HCT116 (cell line): ENCODE measurements around the gene AUTS2. TPM values are rescaled to one million over a fixed set of nuclear protein-coding genes. Genes with fewer than 3 reads are reported as not detected.

Source experiments
- ATAC-seq: fragments of 200-7000 bp; cut with Tn5 transposase; 2 replicates; pipeline ENCODE4 v1.9.1; 2020; ENCODE audit warnings: mild to moderate bottlenecking, moderate library complexity
- BruUV-seq: library from RNA; stranded (reverse); fragments of 400-500 nt; replicated peaks from 2 replicates; lab custom pipeline; 2021; lab: Mats Ljungman, UMichigan
- CTCF ChIA-PET: fragments of 300-600 bp; sonication (Branson Sonifier 250); formaldehyde crosslinking; loops from one replicate; lab custom pipeline; 2021; ENCODE audit warnings: antibody characterized with exemption; lab: Charles Lee
- POLR2A ChIA-PET: fragments of 300-600, 350-600 bp; sonication (Branson Sonifier 250); formaldehyde crosslinking; loops from one replicate; lab custom pipeline; 2021; ENCODE audit warnings: antibody characterized with exemption; lab: Charles Lee
- RAD21 ChIA-PET, 2 experiments: fragments of 300-600 bp; sonication (Branson Sonifier 250); formaldehyde crosslinking; loops; one replicate each; lab custom pipeline; 2023; ENCODE audit warnings: low total read pairs in 2 of 2; ENCODE audit not compliant: uncharacterized antibody in 2 of 2, unreplicated experiment in 2 of 2, low non-redundant PET in 1 of 2; lab: Charles Lee
- DNase-seq: peaks from one replicate; pipeline ENCODE4 v3.0.0-alpha.2; 2010; ENCODE audit warnings: low read depth, low spot score
- H2AFZ ChIP-seq: fragments of 200-600 bp; shearing (Covaris generic), sonication (generic); 2 replicates; pipeline ENCODE4 v1.6.1; 2017; ENCODE audit warnings: low read depth, mixed run types, mixed read lengths, antibody characterized with exemption, low read length; ENCODE audit not compliant: poor library complexity, severe bottlenecking
- H3K27ac ChIP-seq: 2 replicates; pipeline ENCODE4 v1.5.1; 2012; ENCODE audit warnings: low read depth, low read length
- H3K27me3 ChIP-seq: fragments of 200-600 bp; sonication (generic); 2 replicates; pipeline ENCODE4 v1.6.1; 2016; ENCODE audit warnings: mixed run types, low read length, mixed read lengths; ENCODE audit not compliant: insufficient read depth
- H3K36me3 ChIP-seq, 2 experiments: fragments of 200-500 bp in 1 of 2; fragments of 200-600 bp in 1 of 2; sonication (Bioruptor generic) in 1 of 2; sonication (generic) in 1 of 2; 2 replicates each; pipeline versions ENCODE4 v1.5.1 to v1.6.1; 2014 to 2016; ENCODE audit warnings: low read length in 2 of 2, inconsistent platforms in 1 of 2, mixed read lengths in 1 of 2, mixed run types in 1 of 2; ENCODE audit not compliant: insufficient read depth in 2 of 2, control insufficient read depth in 1 of 2
- H3K4me1 ChIP-seq, 2 experiments: fragments of 200-600 bp in 1 of 2; sonication (generic) in 1 of 2; 2 replicates each; pipeline versions ENCODE4 v1.5.1 to v1.6.1; 2012 to 2017; ENCODE audit warnings: low read length in 2 of 2, inconsistent platforms in 1 of 2, mild to moderate bottlenecking in 1 of 2, mixed read lengths in 1 of 2, mixed run types in 1 of 2, moderate library complexity in 1 of 2; ENCODE audit not compliant: insufficient read depth in 2 of 2, control insufficient read depth in 1 of 2
- H3K4me2 ChIP-seq: fragments of 200-600 bp; sonication (generic); 2 replicates; pipeline ENCODE4 v1.6.1; 2017; ENCODE audit warnings: mixed run types, low read length, mixed read lengths
- H3K4me3 ChIP-seq, 2 experiments: fragments of 200-600 bp in 1 of 2; sonication (generic) in 1 of 2; replicated peaks in 1 of 2; 2 replicates each; pipeline ENCODE4 v1.5.1; 2011 to 2016; ENCODE audit warnings: low read length in 2 of 2, control low read depth in 1 of 2, low read depth in 1 of 2, mild to moderate bottlenecking in 1 of 2, mixed read lengths in 1 of 2, mixed run types in 1 of 2
- H3K79me2 ChIP-seq: fragments of 200-600 bp; sonication (generic); 2 replicates; pipeline ENCODE4 v1.6.1; 2017; ENCODE audit warnings: mild to moderate bottlenecking, mixed run types, low read length, moderate library complexity, mixed read lengths; ENCODE audit not compliant: insufficient read depth
- H3K9ac ChIP-seq: fragments of 200-600 bp; sonication (generic); 2 replicates; pipeline ENCODE4 v1.6.1; 2016; ENCODE audit warnings: low read length, mixed read lengths
- H3K9me2 ChIP-seq: fragments of 200-600 bp; sonication (generic), shearing (Covaris generic); 2 replicates; pipeline ENCODE4 v1.6.1; 2017; ENCODE audit warnings: mixed run types, mild to moderate bottlenecking, moderate library complexity; ENCODE audit not compliant: insufficient read depth
- H3K9me3 ChIP-seq, 2 experiments: fragments of 200-500 bp in 1 of 2; fragments of 200-600 bp in 1 of 2; sonication (Bioruptor generic) in 1 of 2; sonication (generic) in 1 of 2; 2 replicates each; pipeline ENCODE4 v1.6.1; 2014 to 2017; ENCODE audit warnings: low read length in 2 of 2, mixed read lengths in 2 of 2, inconsistent platforms in 1 of 2, low read depth in 1 of 2, mild to moderate bottlenecking in 1 of 2, mixed run types in 1 of 2, moderate library complexity in 1 of 2; ENCODE audit not compliant: control insufficient read depth in 1 of 2, insufficient read depth in 1 of 2
- H4K20me1 ChIP-seq: fragments of 200-600 bp; sonication (generic), shearing (Covaris generic); 2 replicates; pipeline ENCODE4 v1.6.1; 2017; ENCODE audit warnings: mixed run types, mild to moderate bottlenecking, moderate library complexity; ENCODE audit not compliant: insufficient read depth
- CBX3 ChIP-seq: IDR thresholded peaks from 2 replicates; pipeline ENCODE4 v1.6.1; 2012; ENCODE audit warnings: low read depth
- CEBPB ChIP-seq: IDR thresholded peaks from 2 replicates; pipeline ENCODE4 v1.6.1; 2012; ENCODE audit warnings: low read depth
- EGR1 ChIP-seq: IDR thresholded peaks from 2 replicates; pipeline ENCODE4 v1.6.1; 2012; ENCODE audit warnings: low read depth
- EZH2 ChIP-seq: fragments of 200-600 bp; sonication (generic); IDR thresholded peaks from 2 replicates; pipeline ENCODE4 v1.6.1; 2017; ENCODE audit warnings: antibody characterized with exemption, mixed run types
- EZH2phosphoT487 ChIP-seq: fragments of 200-600 bp; IDR thresholded peaks from 2 replicates; pipeline ENCODE4 v1.6.1; 2018; ENCODE audit warnings: antibody characterized with exemption, borderline replicate concordance
- POLR2AphosphoS5 ChIP-seq: IDR thresholded peaks from 2 replicates; pipeline ENCODE4 v1.6.1; 2011; ENCODE audit warnings: mild to moderate bottlenecking, low read depth, low read length, moderate library complexity
- SIN3A ChIP-seq: IDR thresholded peaks from 2 replicates; pipeline ENCODE4 v1.6.1; 2012; ENCODE audit warnings: low read depth
- SRF ChIP-seq: IDR thresholded peaks from 2 replicates; pipeline ENCODE4 v1.6.1; 2012; ENCODE audit warnings: low read depth
- TCF7L2 ChIP-seq: IDR thresholded peaks from 2 replicates; pipeline ENCODE4 v1.7.0; 2011; ENCODE audit warnings: borderline replicate concordance, inconsistent platforms; ENCODE audit not compliant: insufficient read depth, insufficient read length; ENCODE audit errors: extremely low read depth
- YY1 ChIP-seq: IDR thresholded peaks from 2 replicates; pipeline ENCODE4 v1.6.1; 2011; ENCODE audit warnings: low read length, low read depth, moderate library complexity, mild to moderate bottlenecking; ENCODE audit not compliant: insufficient replicate concordance; ENCODE audit errors: extremely low read depth
- ZNF274 ChIP-seq: fragments of 200-500 bp; sonication (Bioruptor generic); IDR thresholded peaks from 2 replicates; pipeline ENCODE4 v1.6.1; 2014; ENCODE audit warnings: mild to moderate bottlenecking, low read depth, low read length, inconsistent platforms
- intact Hi-C: fragments of 100-400 bp; cut with micrococcal nuclease; formaldehyde crosslinking; loops from 2 replicates; pipeline ENCODE4 v1.10.0; 2022
- total RNA-seq: library from RNA; stranded (reverse); gene quantifications from one replicate; pipeline ENCODE4 v1.2.1, GENCODE V29; 2021; ENCODE audit not compliant: unreplicated experiment
- TF ChIP-seq, protein P1 (sequence below): IDR thresholded peaks from 2 replicates; pipeline ENCODE4 v1.6.1; 2012
- TF ChIP-seq, protein P2 (sequence below), 3 experiments: fragments of 200-600 bp in 1 of 3; sonication (generic) in 1 of 3; IDR thresholded peaks in 2 of 3; conservative IDR thresholded peaks in 1 of 3; 2 replicates each; pipeline ENCODE4 v1.5.1; 2012 to 2017; ENCODE audit warnings: low read depth in 2 of 3, low read length in 2 of 3, antibody characterized with exemption in 1 of 3, borderline replicate concordance in 1 of 3, control low read depth in 1 of 3, mild to moderate bottlenecking in 1 of 3, mixed read lengths in 1 of 3, mixed run types in 1 of 3, moderate library complexity in 1 of 3; ENCODE audit not compliant: insufficient read depth in 1 of 3
- TF ChIP-seq, protein P3 (sequence below): IDR thresholded peaks from 2 replicates; pipeline ENCODE4 v1.6.1; 2012; ENCODE audit warnings: low read depth

Gene AUTS2
- total RNA-seq, 1 experiment from 2014 or later: 0.93 TPM

DNA sequence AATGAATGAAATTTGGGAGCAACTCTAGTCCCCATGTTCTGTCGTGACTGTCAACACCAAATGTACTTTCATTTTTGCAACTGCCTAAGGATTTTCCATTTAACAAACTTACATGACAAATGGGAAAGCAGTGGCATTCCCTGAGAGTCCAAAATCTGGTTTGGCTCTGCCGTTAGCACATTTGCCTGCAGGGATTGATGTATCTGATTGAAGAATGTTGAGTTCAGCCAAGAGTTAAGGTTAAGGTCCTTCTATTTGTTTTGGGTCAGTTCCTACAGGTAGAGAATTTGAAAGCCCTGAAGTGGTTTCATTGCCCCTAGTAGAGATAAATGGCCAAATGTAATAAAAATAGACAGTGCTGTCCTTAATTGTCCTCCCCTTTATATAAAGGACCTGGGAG is 1127.2 kb downstream of the AUTS2 start (continued):
- TF ChIP-seq, protein P1, sequence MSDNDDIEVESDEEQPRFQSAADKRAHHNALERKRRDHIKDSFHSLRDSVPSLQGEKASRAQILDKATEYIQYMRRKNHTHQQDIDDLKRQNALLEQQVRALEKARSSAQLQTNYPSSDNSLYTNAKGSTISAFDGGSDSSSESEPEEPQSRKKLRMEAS: no peak
- TF ChIP-seq SIN3A (no peak), CBX3 (no peak), EGR1 (no peak), POLR2AphosphoS5 (no peak)
- TF ChIP-seq, protein P2, sequence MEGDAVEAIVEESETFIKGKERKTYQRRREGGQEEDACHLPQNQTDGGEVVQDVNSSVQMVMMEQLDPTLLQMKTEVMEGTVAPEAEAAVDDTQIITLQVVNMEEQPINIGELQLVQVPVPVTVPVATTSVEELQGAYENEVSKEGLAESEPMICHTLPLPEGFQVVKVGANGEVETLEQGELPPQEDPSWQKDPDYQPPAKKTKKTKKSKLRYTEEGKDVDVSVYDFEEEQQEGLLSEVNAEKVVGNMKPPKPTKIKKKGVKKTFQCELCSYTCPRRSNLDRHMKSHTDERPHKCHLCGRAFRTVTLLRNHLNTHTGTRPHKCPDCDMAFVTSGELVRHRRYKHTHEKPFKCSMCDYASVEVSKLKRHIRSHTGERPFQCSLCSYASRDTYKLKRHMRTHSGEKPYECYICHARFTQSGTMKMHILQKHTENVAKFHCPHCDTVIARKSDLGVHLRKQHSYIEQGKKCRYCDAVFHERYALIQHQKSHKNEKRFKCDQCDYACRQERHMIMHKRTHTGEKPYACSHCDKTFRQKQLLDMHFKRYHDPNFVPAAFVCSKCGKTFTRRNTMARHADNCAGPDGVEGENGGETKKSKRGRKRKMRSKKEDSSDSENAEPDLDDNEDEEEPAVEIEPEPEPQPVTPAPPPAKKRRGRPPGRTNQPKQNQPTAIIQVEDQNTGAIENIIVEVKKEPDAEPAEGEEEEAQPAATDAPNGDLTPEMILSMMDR (IDR thresholded peaks at IDR 0.05 in 2 of 3, conservative IDR thresholded peaks at IDR 0.05 in 1 of 3; ENCODE audit: borderline replicate concordance in 1 of 3, insufficient read depth in 1 of 3, low read depth in 2 of 3, low read length in 2 of 3): no peak
- TF ChIP-seq, all 23 proteins: peak for 0

DNA sequence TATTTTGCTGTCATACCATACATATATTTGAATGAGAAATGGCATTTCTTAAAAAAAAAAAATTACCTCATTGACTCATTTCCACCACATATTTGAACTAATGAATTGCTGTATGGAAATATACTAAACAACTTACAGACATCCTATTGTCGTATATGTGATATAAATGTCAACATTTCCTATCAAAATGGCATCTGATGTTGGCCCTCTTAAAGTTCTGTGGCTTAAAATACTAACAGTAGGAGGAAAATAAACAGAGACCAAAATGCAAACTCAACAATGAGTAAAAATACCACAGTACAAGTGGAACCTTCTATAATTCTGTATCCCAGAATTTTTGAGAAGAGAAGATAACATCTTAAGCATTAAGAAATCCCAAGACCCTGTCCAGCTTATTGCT is 1128.0 kb downstream of the AUTS2 start:
- no peaks in the 10 kb centered on the region for H4K20me1 ChIP-seq
- intact Hi-C loops: no loop called here
- ChIA-PET POLR2A (no interaction called here), CTCF (no interaction called here), RAD21 (no interaction called here)
- H3K36me3 ChIP-seq: no peaks in the 10 kb centered on the region
- no peak overlapping the region for H3K4me3 ChIP-seq
- BruUV-seq: no TSS peak
- H2AFZ ChIP-seq: no peak overlapping the region
- no peak overlapping the region for H3K27ac ChIP-seq
- no peak for DNase-seq
- no peak for TF ChIP-seq EZH2phosphoT487
- TF ChIP-seq, protein P2 (IDR thresholded peaks at IDR 0.05 in 2 of 3, conservative IDR thresholded peaks at IDR 0.05 in 1 of 3; ENCODE audit: borderline replicate concordance in 1 of 3, insufficient read depth in 1 of 3, low read depth in 2 of 3, low read length in 2 of 3): no peak
- no peak for TF ChIP-seq EZH2
- TF ChIP-seq SRF: no peak
- no peak for TF ChIP-seq TCF7L2
- no peak for TF ChIP-seq ZNF274
- no peak for TF ChIP-seq CEBPB
- no peak for TF ChIP-seq YY1
- TF ChIP-seq, protein P3, sequence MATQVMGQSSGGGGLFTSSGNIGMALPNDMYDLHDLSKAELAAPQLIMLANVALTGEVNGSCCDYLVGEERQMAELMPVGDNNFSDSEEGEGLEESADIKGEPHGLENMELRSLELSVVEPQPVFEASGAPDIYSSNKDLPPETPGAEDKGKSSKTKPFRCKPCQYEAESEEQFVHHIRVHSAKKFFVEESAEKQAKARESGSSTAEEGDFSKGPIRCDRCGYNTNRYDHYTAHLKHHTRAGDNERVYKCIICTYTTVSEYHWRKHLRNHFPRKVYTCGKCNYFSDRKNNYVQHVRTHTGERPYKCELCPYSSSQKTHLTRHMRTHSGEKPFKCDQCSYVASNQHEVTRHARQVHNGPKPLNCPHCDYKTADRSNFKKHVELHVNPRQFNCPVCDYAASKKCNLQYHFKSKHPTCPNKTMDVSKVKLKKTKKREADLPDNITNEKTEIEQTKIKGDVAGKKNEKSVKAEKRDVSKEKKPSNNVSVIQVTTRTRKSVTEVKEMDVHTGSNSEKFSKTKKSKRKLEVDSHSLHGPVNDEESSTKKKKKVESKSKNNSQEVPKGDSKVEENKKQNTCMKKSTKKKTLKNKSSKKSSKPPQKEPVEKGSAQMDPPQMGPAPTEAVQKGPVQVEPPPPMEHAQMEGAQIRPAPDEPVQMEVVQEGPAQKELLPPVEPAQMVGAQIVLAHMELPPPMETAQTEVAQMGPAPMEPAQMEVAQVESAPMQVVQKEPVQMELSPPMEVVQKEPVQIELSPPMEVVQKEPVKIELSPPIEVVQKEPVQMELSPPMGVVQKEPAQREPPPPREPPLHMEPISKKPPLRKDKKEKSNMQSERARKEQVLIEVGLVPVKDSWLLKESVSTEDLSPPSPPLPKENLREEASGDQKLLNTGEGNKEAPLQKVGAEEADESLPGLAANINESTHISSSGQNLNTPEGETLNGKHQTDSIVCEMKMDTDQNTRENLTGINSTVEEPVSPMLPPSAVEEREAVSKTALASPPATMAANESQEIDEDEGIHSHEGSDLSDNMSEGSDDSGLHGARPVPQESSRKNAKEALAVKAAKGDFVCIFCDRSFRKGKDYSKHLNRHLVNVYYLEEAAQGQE: no peak
- TF ChIP-seq SIN3A: no peak
- no peak for TF ChIP-seq EGR1
- H3K4me1 ChIP-seq: no peaks in the 10 kb centered on the region
- ATAC-seq: no peak
- H3K4me2 ChIP-seq: no peak overlapping the region
- peaks cover 0 to 12% of the 10 kb centered on the region in 2 experiments; a peak in 2 of 4 replicates for H3K9me3 ChIP-seq
- no peaks in the 10 kb centered on the region for H3K27me3 ChIP-seq
- H3K9ac ChIP-seq: no peak overlapping the region
- H3K79me2 ChIP-seq: no peaks in the 10 kb centered on the region
- no peaks in the 10 kb centered on the region for H3K9me2 ChIP-seq
